ENCODE data around the gene EXOC6.
"Not testable (repeated sequence)": the region's sequence is repeated elsewhere in the genome, so short reads cannot be mapped to it uniquely, and the experiment has no call there.

Gene EXOC6

DNA sequence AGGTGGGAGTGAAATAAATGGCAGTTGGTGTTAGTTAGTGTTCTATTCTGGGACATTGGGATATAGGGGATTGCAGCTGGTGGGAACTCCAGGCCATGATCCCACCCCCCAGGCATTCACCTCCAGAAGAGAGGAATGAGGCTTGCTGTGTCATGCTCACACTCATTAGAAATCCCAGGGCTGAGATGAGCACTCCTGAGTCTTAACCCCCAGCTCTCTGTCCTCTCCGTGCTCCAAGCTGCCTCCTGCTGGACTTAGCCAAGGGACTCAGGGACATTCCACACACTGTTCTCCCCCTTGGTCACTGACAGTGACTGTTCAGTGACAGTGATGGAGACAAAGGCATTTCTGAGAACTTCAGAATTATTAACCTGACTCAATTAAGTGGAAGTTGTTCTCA, 246.9 kb downstream of the EXOC6 start:
- DNase-seq (ENCODE audit: low read depth) = no peak
- TF ChIP-seq, protein P1, sequence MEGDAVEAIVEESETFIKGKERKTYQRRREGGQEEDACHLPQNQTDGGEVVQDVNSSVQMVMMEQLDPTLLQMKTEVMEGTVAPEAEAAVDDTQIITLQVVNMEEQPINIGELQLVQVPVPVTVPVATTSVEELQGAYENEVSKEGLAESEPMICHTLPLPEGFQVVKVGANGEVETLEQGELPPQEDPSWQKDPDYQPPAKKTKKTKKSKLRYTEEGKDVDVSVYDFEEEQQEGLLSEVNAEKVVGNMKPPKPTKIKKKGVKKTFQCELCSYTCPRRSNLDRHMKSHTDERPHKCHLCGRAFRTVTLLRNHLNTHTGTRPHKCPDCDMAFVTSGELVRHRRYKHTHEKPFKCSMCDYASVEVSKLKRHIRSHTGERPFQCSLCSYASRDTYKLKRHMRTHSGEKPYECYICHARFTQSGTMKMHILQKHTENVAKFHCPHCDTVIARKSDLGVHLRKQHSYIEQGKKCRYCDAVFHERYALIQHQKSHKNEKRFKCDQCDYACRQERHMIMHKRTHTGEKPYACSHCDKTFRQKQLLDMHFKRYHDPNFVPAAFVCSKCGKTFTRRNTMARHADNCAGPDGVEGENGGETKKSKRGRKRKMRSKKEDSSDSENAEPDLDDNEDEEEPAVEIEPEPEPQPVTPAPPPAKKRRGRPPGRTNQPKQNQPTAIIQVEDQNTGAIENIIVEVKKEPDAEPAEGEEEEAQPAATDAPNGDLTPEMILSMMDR (conservative IDR thresholded peaks at IDR 0.05; ENCODE audit: low read length) = no peak
- H3K4me3 ChIP-seq (ENCODE audit: low read length) = no peak overlapping the region

DNA sequence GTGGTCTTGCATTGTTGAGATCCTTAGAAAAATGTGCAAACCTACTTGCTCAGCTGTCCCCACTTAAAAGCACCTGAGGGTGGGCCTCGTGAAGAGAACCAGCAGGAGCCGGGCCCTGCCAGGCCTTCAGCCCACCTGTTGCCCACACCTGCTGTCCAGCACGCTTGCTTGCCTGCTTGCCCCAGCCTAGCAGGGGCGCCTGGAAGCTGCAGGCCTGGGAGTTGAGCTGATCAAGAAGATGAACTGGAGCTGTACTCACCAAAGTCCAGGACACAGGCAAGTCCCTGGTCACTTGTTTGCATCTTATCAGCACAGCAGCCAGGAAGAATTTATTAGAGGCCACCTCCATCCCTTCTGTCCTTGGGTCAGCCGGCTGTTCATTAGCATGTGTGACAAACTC, 248.6 kb downstream of the EXOC6 start:
- H3K4me3 ChIP-seq (ENCODE audit: low read length) = no peak overlapping the region
- DNase-seq (ENCODE audit: low read depth) = no peak
- TF ChIP-seq, protein P1 (conservative IDR thresholded peaks at IDR 0.05; ENCODE audit: low read length) = no peak

DNA sequence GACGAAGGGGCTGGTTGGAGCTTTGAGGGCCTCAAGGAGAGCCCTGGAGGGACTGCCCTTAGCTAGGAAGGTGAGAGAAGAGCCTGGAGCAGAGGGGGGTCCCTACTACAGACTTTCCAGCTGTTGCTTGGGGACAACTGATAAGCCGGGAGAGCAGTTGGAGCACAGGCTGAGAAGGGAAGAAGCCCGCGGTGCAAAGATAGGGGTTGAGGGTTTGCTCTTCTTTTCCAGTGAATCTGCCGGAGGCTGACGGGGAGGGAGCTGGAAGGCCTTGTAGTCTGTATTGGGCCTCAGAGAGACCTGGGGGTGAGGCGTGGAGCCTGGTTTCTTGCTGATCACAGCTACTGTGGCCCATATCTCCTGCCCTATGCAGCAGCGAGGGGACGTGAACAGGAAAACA, 249.1 kb downstream of the EXOC6 start:
- no peak overlapping the region for H3K4me3 ChIP-seq (ENCODE audit: low read length)
- TF ChIP-seq, protein P1 (conservative IDR thresholded peaks at IDR 0.05; ENCODE audit: low read length) = no peak
- no peak for DNase-seq (ENCODE audit: low read depth)

DNA sequence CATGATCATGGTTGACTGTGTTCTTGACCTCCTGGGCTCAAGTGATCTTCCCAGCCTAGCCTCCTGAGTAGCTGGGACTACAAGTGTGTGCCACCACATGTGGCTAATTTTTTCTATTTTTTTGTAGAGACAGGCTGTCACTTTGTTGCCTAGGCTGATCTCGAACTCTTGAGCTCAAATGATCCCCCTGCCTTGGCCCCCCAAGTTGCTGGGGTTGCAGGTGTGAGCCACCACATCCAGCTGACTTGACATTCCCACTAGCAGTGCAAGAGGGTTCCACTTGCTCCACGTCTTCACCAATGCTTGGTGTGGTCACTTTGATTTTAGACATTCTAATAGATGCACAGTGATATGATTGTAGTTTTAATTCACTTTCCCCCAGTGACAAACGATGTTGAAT, 250.5 kb downstream of the EXOC6 start:
- H3K4me3 ChIP-seq (ENCODE audit: low read length) = no peak overlapping the region
- TF ChIP-seq, protein P1 (conservative IDR thresholded peaks at IDR 0.05; ENCODE audit: low read length) = no peak
- no peak for DNase-seq (ENCODE audit: low read depth)

DNA sequence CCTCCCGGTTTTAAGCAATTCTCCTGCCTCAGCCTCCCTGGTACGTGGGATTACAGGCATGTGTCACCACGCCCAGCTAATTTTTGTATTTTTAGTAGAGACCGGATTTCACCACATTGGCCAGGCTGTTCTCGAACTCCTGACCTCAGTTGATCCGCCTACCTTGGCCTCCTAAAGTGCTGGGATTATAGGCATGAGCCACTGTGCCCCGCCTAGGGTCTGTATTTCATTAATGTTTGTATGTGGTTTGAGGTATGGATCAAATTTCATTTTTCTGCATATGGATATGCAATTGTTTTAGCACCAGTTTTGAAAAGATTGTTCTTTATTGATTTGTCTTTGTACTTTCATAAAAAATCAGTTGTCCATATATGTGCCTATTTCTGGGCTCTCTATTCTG, 251.3 kb downstream of the EXOC6 start:
- TF ChIP-seq, protein P1 (conservative IDR thresholded peaks at IDR 0.05; ENCODE audit: low read length) = no peak
- H3K4me3 ChIP-seq (ENCODE audit: low read length) = no peak overlapping the region
- no peak for DNase-seq (ENCODE audit: low read depth)

DNA sequence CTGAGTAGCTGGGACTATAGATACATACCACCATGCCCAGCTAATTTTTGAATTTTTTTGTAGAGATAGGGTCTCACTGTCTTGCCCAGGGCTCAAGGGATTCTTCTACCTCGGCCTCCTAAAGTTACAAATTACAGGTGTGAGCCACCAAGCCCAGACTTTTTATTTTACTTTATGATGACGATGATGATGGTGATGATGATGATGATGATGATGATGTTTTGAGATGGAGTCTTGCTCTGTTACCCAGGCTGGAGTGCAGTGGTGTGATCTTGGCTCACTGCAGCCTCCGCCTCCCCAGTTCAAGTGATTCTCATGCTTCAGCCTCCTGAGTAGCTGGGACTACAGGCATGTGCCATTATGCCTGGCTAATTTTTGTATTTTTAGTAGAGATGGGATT, 252.8 kb downstream of the EXOC6 start:
- DNase-seq (ENCODE audit: low read depth); H3K4me3 ChIP-seq (ENCODE audit: low read length): not testable (repeated sequence)

DNA sequence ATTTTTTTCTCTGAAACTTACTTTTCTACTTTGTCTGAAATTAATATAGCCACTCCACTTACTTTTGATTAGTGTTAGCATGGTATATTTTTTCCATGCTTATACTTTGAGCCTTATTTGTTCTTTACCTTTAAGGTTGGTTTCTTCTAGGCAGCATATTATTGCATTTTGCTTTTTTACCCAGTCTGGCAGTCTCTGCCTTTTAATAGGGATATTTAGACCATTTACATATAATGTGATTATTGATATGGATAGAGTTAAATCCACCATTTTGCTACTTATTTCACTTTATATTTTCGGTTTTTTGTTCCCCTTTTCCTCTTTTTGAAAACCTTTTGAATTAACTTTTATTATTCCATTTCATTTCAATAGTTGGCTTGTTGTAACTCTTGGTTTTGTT, 255.6 kb downstream of the EXOC6 start:
- TF ChIP-seq, protein P1 (conservative IDR thresholded peaks at IDR 0.05; ENCODE audit: low read length) = no peak
- DNase-seq (ENCODE audit: low read depth) = no peak

DNA sequence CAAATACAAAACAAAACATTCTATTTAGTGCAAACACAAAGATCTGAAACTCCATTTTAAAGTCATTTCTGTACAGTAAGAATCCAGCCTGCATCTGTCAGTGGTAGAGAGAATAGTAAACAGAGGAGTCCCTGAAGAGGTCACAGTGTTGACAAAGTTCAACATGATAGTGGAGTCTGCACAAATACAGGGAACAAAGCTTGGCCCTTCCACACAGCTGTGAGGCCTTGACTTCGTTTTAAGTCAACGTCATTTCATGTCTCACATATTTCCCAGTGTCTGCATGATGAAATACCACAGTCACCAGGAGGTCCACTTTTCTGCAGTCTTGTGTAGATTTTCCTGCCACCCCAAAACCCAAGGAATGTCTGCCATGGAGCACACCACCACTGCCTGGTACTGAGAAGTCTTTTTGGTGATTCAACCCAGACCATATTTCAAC, 258.3 kb downstream of the EXOC6 start:
- DNase-seq (ENCODE audit: low read depth) = peak; percentile 81
- TF ChIP-seq, protein P1 (conservative IDR thresholded peaks at IDR 0.05; ENCODE audit: low read length) = no peak
- H3K4me3 ChIP-seq (ENCODE audit: low read length) = no peak overlapping the region

More for the DNA sequence above, 255.6 kb downstream of the EXOC6 start:
- no peak overlapping the region for H3K4me3 ChIP-seq (ENCODE audit: low read length)
